Activated CD8-positive, alpha-beta memory T cell treated with anti-CD3 and anti-CD28 coated beads, Interleukin-2, amount 50 U/mL, for 24 hours (primary cell): Measurements from ENCODE around the gene LACTBL1.

Source experiments
- DNase-seq: peaks from one replicate; pipeline ENCODE4 v3.0.0-alpha.2; 2020; ENCODE audit errors: extremely low read depth

The LACTBL1 gene

DNA sequence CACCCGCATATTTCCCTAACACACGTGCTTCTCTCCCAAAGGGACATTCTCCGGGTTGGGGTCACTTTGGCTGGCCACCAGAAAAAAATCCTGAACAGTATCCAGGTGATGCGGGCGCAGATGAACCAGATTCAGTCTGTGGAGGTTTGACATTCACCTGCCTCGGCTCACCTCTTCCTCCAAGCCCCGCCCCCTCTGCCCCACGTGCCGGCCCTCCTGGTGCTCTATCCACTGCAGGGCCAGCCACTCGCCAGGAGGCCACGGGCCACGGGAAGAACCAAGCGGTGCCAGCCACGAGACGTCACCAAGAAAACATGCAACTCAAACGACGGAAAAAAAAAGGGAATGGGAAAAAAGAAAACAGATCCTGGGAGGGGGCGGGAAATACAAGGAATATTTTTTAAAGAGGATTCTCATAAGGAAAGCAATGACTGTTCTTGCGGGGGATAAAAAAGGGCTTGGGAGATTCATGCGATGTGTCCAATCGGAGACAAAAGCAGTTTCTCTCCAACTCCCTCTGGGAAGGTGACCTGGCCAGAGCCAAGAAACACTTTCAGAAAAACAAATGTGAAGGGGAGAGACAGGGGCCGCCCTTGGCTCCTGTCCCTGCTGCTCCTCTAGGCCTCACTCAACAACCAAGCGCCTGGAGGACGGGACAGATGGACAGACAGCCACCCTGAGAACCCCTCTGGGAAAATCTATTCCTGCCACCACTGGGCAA is 59.1 kb downstream of the LACTBL1 start:
- no peak for DNase-seq

DNA sequence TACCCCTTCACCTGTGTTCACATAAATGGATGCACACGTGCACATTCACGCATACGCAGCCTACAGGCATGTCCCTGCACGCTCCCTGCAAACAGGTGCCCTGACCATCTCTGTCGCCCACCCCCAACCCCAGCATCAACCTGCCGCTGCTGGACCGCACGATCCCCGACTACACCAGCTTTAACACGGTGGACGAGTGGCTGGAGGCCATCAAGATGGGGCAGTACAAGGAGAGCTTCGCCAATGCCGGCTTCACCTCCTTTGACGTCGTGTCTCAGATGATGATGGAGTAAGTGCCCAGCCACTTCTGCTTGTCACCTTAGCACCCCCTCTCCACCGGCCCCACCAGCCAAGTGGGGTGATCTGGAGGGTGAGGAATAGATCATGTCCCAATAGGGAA is 60.4 kb downstream of the LACTBL1 start:
- no peak for DNase-seq

DNA sequence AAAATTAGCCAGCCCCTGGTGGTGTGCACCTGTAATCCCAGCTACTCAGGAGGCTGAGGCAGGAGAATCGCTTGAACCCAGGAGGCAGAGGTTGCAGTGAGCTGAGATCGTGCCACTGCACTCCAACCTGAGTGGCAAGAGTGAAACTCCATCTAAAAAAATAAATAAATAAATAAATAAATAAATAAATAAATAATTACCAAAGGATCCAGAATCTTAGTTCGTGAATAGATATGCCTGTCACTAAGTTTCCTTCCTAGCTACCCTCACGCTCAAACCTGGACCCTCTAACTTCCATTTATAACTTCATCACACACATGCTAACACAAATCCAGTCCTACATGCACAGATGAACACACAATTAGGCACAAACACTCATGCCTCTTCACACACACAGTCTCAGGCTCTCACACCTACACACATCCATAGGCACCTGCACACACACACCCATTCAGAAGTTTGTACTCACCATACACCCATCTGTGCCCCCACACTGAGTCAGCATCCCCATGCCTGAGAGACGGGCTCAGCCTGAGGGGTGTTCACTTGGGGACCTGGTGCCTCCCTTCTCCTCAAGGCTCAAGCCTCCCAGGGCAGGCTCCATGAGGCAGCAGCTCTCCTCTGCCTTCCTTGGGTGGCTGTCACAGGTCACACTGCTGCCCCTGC is 61.5 kb downstream of the LACTBL1 start:
- no peak for DNase-seq

DNA sequence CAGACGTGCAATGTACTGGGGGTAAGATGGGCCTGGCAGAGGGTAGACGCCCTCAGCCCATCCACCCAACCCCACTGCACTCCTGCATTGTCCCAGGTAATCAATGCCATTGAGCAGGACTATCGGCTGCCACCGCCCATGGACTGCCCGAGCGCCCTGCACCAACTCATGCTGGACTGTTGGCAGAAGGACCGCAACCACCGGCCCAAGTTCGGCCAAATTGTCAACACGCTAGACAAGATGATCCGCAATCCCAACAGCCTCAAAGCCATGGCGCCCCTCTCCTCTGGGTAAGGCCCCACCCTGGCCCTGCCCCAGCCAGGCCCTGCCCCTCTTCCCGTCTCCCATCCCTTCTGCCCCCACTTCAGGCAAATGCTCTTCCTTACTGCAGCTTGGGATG is 62.4 kb downstream of the LACTBL1 start:
- no peak for DNase-seq

- DNase-seq: no peak
These were observed 63.7 kb downstream of the LACTBL1 start for GRCh38 chr1:22908880-22909426.

GRCh38 chr1:22907528-22907927 is 65.1 kb downstream of the LACTBL1 start:
- DNase-seq: no peak

DNA sequence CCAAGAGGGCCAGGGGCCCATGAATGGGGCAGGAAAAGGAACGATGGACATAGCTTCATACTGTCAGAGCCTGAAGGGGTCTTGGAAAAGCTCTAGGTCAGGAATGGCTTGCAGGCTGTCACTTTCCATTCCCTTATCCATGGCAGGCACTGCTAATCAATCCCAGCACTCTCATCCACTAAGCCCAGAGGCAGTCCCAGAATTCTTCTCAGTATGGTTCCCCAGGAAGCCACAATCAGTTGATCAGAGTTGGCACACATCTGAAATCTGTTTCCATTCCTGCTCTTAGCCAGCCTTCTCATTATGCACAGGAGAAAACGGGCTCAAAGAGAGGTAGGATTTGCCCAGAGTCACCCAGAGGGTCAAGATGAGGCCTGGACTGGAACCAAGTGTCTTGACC is 65.7 kb downstream of the LACTBL1 start:
- DNase-seq: no peak

DNA sequence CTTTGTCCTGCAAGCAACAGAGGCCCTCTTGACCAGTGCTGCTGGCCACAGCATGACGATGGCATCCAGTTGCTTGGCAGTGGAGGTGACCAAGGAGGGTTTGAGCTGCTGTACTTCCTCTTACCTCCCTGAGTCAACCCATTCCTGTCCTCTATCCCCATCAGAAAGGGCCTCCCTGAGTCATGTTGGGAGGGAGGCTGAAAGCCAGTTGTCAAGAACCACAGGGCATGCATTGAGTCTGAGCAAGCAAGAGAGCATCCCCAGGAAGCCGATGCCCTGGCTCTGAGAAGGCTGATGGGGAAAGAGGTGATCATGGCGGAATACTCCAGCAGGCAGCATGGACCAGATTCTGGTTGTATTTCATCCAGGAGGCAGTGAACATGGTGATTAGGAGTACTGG is 69.6 kb downstream of the LACTBL1 start:
- no peak for DNase-seq
